Vagina (tissue), 2 donors: ENCODE results near the gene DYNLT1. TPM values are rescaled to one million over a fixed set of nuclear protein-coding genes. Genes with fewer than 3 reads are reported as not detected.

Experiments used
- DNase-seq, 2 donors: peaks; one replicate each; pipeline ENCODE4 v3.0.0-alpha.2; 2017; ENCODE audit errors: extremely low spot score in 2 of 2
- H3K27ac ChIP-seq: fragments of 200-600 bp; sonication (generic); one replicate; pipeline ENCODE4 v1.5.1; 2019
- H3K27me3 ChIP-seq: fragments of 200-600 bp; sonication (generic); one replicate; pipeline ENCODE4 v1.5.1; 2019
- H3K36me3 ChIP-seq, 2 donors: fragments of 200-600 bp; sonication (generic); one replicate each; pipeline ENCODE4 v1.5.1; 2017 to 2019
- H3K4me1 ChIP-seq: fragments of 200-600 bp; sonication (generic); one replicate; pipeline ENCODE4 v1.5.1; 2019
- H3K4me3 ChIP-seq, 2 donors: fragments of 200-600 bp; sonication (generic); 1 replicate in 1 of 2; 2 replicates in 1 of 2; pipeline ENCODE4 v1.5.1; 2016 to 2019
- H3K9me3 ChIP-seq: fragments of 200-600 bp; sonication (generic); one replicate; pipeline ENCODE4 v1.5.1; 2019
- POLR2A ChIP-seq, 2 donors: fragments of 450-650 bp; IDR thresholded peaks; one replicate each; pipeline ENCODE4 v1.6.1; 2017; ENCODE audit warnings: antibody characterized with exemption in 2 of 2, mild to moderate bottlenecking in 2 of 2, moderate library complexity in 2 of 2
- POLR2AphosphoS5 ChIP-seq, 2 donors: sonication (generic); formaldehyde crosslinking; IDR thresholded peaks; one replicate each; pipeline ENCODE4 v1.9.0; 2017; ENCODE audit warnings: antibody characterized with exemption in 2 of 2, mild to moderate bottlenecking in 2 of 2, low read depth in 1 of 2; ENCODE audit not compliant: insufficient read depth in 1 of 2
- intact Hi-C: fragments of 100-400 bp; cut with DNase I; formaldehyde crosslinking; loops from one replicate; pipeline ENCODE4 v1.15.1; 2023
- total RNA-seq: library from RNA; depleted of rRNA; stranded (reverse); fragments of >200 nt; gene quantifications from one replicate; pipeline ENCODE4 v1.2.3, GENCODE V29; 2016
- TF ChIP-seq, protein P1 (sequence below), 3 experiments: fragments of 450-650 bp in 2 of 3; fragments of 200-600 bp in 1 of 3; sonication (generic) in 1 of 3; IDR thresholded peaks; one replicate each; pipeline ENCODE4 v1.5.1; 2017 to 2019; ENCODE audit warnings: antibody characterized with exemption in 3 of 3, mild to moderate bottlenecking in 2 of 3, moderate library complexity in 2 of 3

Gene DYNLT1
- total RNA-seq, 1 donor from 2014 or later = 65.8 TPM

DNA sequence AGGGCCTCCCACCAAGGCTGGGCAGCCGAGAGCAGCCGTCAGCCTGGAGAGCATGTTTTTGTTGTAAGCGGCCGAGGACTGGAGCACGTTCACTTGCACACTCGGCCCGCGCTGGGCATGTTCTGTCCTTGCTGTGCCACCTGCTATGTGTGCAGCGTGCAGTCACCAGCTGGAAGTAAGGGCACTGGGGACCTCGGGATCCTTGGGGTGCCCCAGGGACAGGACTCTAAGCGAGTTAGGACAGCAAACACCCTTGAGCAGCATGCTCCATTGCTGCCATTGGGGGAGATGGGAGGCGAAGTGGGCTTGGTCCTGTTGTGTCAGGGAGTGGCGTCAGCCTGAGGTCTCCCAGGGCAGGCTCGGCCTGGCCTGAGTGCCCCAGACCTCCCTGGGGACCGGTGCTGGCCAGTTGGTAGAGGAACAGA is 18.6 kb downstream of the DYNLT1 start:
- DNase-seq = peak in 1 of 2 donors; percentile 82
- H3K27me3 ChIP-seq = no peaks in the 10 kb centered on the region
- H3K4me1 ChIP-seq = peaks cover 11% of the 10 kb centered on the region
- no peak overlapping the region for H3K4me3 ChIP-seq
- intact Hi-C loops = no loop called here
- H3K27ac ChIP-seq = no peak overlapping the region
- peaks cover 0 to 27% of the 10 kb centered on the region in 2 donors for H3K36me3 ChIP-seq
- TF ChIP-seq POLR2A (IDR thresholded peaks at IDR 0.05) = no peak
- TF ChIP-seq, protein P1, sequence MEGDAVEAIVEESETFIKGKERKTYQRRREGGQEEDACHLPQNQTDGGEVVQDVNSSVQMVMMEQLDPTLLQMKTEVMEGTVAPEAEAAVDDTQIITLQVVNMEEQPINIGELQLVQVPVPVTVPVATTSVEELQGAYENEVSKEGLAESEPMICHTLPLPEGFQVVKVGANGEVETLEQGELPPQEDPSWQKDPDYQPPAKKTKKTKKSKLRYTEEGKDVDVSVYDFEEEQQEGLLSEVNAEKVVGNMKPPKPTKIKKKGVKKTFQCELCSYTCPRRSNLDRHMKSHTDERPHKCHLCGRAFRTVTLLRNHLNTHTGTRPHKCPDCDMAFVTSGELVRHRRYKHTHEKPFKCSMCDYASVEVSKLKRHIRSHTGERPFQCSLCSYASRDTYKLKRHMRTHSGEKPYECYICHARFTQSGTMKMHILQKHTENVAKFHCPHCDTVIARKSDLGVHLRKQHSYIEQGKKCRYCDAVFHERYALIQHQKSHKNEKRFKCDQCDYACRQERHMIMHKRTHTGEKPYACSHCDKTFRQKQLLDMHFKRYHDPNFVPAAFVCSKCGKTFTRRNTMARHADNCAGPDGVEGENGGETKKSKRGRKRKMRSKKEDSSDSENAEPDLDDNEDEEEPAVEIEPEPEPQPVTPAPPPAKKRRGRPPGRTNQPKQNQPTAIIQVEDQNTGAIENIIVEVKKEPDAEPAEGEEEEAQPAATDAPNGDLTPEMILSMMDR (IDR thresholded peaks at IDR 0.05) = no peak
- peak in 1 of 2 donors; percentile 35 for TF ChIP-seq POLR2AphosphoS5 (IDR thresholded peaks at IDR 0.05; ENCODE audit: insufficient read depth in 1 of 2, low read depth in 1 of 2)
- no peaks in the 10 kb centered on the region for H3K9me3 ChIP-seq

- DNase-seq = peak in 1 of 2 donors; percentile 93
- Histone ChIP-seq H3K36me3 (peaks cover 0 to 27% of the 10 kb centered on the region in 2 donors), H3K4me3 (no peak overlapping the region), H3K9me3 (no peaks in the 10 kb centered on the region), H3K27me3 (no peaks in the 10 kb centered on the region), H3K27ac (no peak overlapping the region), H3K4me1 (peaks cover 2% of the 10 kb centered on the region)
- intact Hi-C loops = no loop called here
- TF ChIP-seq, protein P1 (IDR thresholded peaks at IDR 0.05) = no peak
- TF ChIP-seq POLR2A (IDR thresholded peaks at IDR 0.05) (no peak), POLR2AphosphoS5 (IDR thresholded peaks at IDR 0.05; ENCODE audit: insufficient read depth in 1 of 2, low read depth in 1 of 2) (no peak)
These were observed 19.6 kb downstream of the DYNLT1 start for GRCh38 chr6:158624684-158625682.

GRCh38 chr6:158622545-158623190 is 21.9 kb downstream of the DYNLT1 start:
- no peak overlapping the region for H3K4me3 ChIP-seq
- TF ChIP-seq, protein P1 (IDR thresholded peaks at IDR 0.05) = no peak
- TF ChIP-seq POLR2AphosphoS5 (IDR thresholded peaks at IDR 0.05; ENCODE audit: insufficient read depth in 1 of 2, low read depth in 1 of 2) = no peak
- TF ChIP-seq POLR2A (IDR thresholded peaks at IDR 0.05) = no peak
- H3K27ac ChIP-seq = no peak overlapping the region
- peak in 1 of 2 donors; percentile 77 for DNase-seq
- H3K4me1 ChIP-seq = no peaks in the 10 kb centered on the region
- no peaks in the 10 kb centered on the region for H3K9me3 ChIP-seq
- intact Hi-C loops = no loop called here
- H3K27me3 ChIP-seq = no peaks in the 10 kb centered on the region
- peaks cover 0 to 27% of the 10 kb centered on the region in 2 donors for H3K36me3 ChIP-seq

GRCh38 chr6:158621694-158622544 is 22.6 kb downstream of the DYNLT1 start:
- Histone ChIP-seq H3K4me1 (no peaks in the 10 kb centered on the region), H3K27me3 (no peaks in the 10 kb centered on the region), H3K36me3 (peaks cover 0 to 21% of the 10 kb centered on the region in 2 donors), H3K4me3 (no peak overlapping the region), H3K9me3 (no peaks in the 10 kb centered on the region), H3K27ac (no peak overlapping the region)
- no peak for DNase-seq
- TF ChIP-seq, protein P1 (IDR thresholded peaks at IDR 0.05) = no peak
- intact Hi-C loops = no loop called here
